Erythroblast (primary cell): ENCODE data around the gene TCEA3.
A peak's percentile ranks its signal among the peaks of the same experiment; 100 is the strongest.
"Not testable (repeated sequence)": the region's sequence is repeated elsewhere in the genome, so short reads cannot be mapped to it uniquely, and the experiment has no call there.

Source experiments
- DNase-seq, 2 experiments: peaks; one replicate each; lab custom pipeline; 2025; lab: John Stamatoyannopoulos, UW
- GATA1 ChIP-seq: IDR thresholded peaks from 2 replicates; pipeline ENCODE4 v1.6.1; 2011; ENCODE audit warnings: low read depth, mild to moderate bottlenecking, control low read depth, low read length, moderate library complexity
- POLR2A ChIP-seq: IDR thresholded peaks from 2 replicates; pipeline ENCODE4 v1.6.1; 2011; ENCODE audit warnings: mild to moderate bottlenecking, low read length

Gene TCEA3

GRCh38 chr1:23383577-23384311 lies 40.8 kb downstream of the TCEA3 start:
- DNase-seq = no peak
- no peak for TF ChIP-seq POLR2A
- TF ChIP-seq GATA1 = no peak

- no peak for DNase-seq
- no peak for TF ChIP-seq GATA1
- no peak for TF ChIP-seq POLR2A
Measured at GRCh38 chr1:23381233-23381885, 43.2 kb downstream of the TCEA3 start.

- DNase-seq = no peak
- TF ChIP-seq GATA1 (no peak), POLR2A (no peak)
Measured at GRCh38 chr1:23380719-23381118, 43.8 kb downstream of the TCEA3 start.

GRCh38 chr1:23380236-23380635 lies 44.3 kb downstream of the TCEA3 start:
- not testable (repeated sequence) for DNase-seq

GRCh38 chr1:23376890-23377811 lies 47.4 kb downstream of the TCEA3 start:
- no peak for DNase-seq
- TF ChIP-seq GATA1 (no peak), POLR2A (no peak)

GRCh38 chr1:23374079-23374735 lies 50.3 kb downstream of the TCEA3 start:
- DNase-seq = not testable (repeated sequence)

- TF ChIP-seq GATA1 = no peak
- TF ChIP-seq POLR2A = no peak
- DNase-seq = no peak
Measured at GRCh38 chr1:23371987-23372880, 52.3 kb downstream of the TCEA3 start.

GRCh38 chr1:23370709-23371584 lies 53.6 kb downstream of the TCEA3 start:
- TF ChIP-seq POLR2A (no peak), GATA1 (no peak)

GRCh38 chr1:23370330-23370708 lies 54.2 kb downstream of the TCEA3 start:
- no peak for DNase-seq
- TF ChIP-seq GATA1 (no peak), POLR2A (no peak)

More at GRCh38 chr1:23370709-23371584, 53.6 kb downstream of the TCEA3 start:
- DNase-seq = peak in 1 of 2 experiments; percentile 42

GRCh38 chr1:23369335-23370013 lies 55.1 kb downstream of the TCEA3 start, which contains the start of gene ZNF436:
Gene ZNF436, minus strand, starts transcription at chr1:23369836. Its CDS starts 1,831 bp downstream, at chr1:23368005.
- peak in 1 of 2 experiments; percentile 79 for DNase-seq
- no peak for TF ChIP-seq GATA1
- TF ChIP-seq POLR2A = no peak
